HEK293T (cell line): ENCODE data around the gene ADAMTSL4.

ENCODE experiments used
- BHLHE40 ChIP-seq: fragments of 450-650 bp; IDR thresholded peaks from 2 replicates; pipeline ENCODE4 v1.6.1; 2016; ENCODE audit warnings: mild to moderate bottlenecking, moderate library complexity, borderline replicate concordance
- FOXK2 ChIP-seq: fragments of 450-650 bp; IDR thresholded peaks from 2 replicates; pipeline ENCODE4 v1.6.1; 2016; ENCODE audit warnings: mild to moderate bottlenecking
- FOXM1 ChIP-seq: fragments of 450-650 bp; IDR thresholded peaks from 2 replicates; pipeline ENCODE4 v1.6.1; 2017; ENCODE audit warnings: mild to moderate bottlenecking, borderline replicate concordance
- HDGF ChIP-seq: fragments of 450-650 bp; IDR thresholded peaks from 2 replicates; pipeline ENCODE4 v1.6.1; 2017; ENCODE audit warnings: antibody characterized with exemption, borderline replicate concordance
- SP1 ChIP-seq: fragments of 450-650 bp; IDR thresholded peaks from 2 replicates; pipeline ENCODE4 v1.6.1; 2017
- TARDBP ChIP-seq: fragments of 450-650 bp; IDR thresholded peaks from 2 replicates; pipeline ENCODE4 v1.6.1; 2016
- ZNF384 ChIP-seq: fragments of 450-650 bp; IDR thresholded peaks from 2 replicates; pipeline ENCODE4 v1.6.1; 2016

DNA sequence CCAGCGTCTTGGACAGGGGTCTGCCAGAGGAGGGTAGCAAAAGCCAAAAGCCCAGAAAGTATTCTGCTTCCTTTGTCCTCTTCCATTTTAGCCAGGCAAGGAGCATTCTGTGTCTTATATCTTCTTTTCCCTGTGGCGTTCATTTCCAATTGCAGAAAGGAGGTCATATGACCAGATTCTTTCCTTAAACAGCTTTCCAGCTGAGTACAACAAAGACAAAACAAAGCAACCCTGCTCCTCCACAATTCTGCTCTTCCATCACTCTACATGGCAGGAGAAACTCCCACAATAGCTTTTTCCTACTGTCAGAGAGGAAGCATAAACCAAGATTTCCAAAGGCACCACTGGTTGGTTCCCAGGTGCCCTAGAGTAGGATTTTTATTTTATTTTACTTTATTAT lies 60.5 kb downstream of the ADAMTSL4 start:
- TF ChIP-seq FOXM1, result no peak
- no peak for TF ChIP-seq SP1
- TF ChIP-seq HDGF, result no peak
- TF ChIP-seq ZNF384, result no peak
- TF ChIP-seq FOXK2, result no peak
- TF ChIP-seq TARDBP, result no peak
- TF ChIP-seq BHLHE40, result no peak
